Effector memory CD8-positive, alpha-beta T cell (primary cell): ENCODE measurements around the gene ASPSCR1.
A peak's percentile ranks its signal among the peaks of the same experiment; 100 is the strongest.
"Not testable (repeated sequence)": the region's sequence is repeated elsewhere in the genome, so short reads cannot be mapped to it uniquely, and the experiment has no call there.

Experiments
- ATAC-seq: fragments of 150-1000 bp; cut with Tn5 transposase; replicated peaks from 2 replicates; pipeline ENCODE4 v1.10.0; 2021; ENCODE audit warnings: mild to moderate bottlenecking, moderate library complexity
- DNase-seq, 3 experiments: peaks; one replicate each; pipeline ENCODE4 v3.0.0; 2021
- H3K27ac Mint-ChIP-seq, 2 donors: one replicate each; pipeline ENCODE4 v1.8.0; 2022; ENCODE audit warnings: mild to moderate bottlenecking in 2 of 2, mixed read lengths in 2 of 2, moderate library complexity in 2 of 2
- H3K27me3 Mint-ChIP-seq, 2 donors: one replicate each; pipeline ENCODE4 v1.8.0; 2022; ENCODE audit warnings: mixed read lengths in 2 of 2
- H3K36me3 Mint-ChIP-seq: one replicate; pipeline ENCODE4 v1.8.0; 2022; ENCODE audit warnings: mild to moderate bottlenecking, moderate library complexity, mixed read lengths; ENCODE audit not compliant: insufficient read depth
- H3K4me1 Mint-ChIP-seq, 2 donors: one replicate each; pipeline ENCODE4 v1.8.0; 2022; ENCODE audit warnings: low read depth in 2 of 2, mixed read lengths in 2 of 2
- H3K4me3 Mint-ChIP-seq, 2 donors: one replicate each; pipeline ENCODE4 v1.8.0; 2022; ENCODE audit warnings: mild to moderate bottlenecking in 2 of 2, mixed read lengths in 2 of 2, moderate library complexity in 2 of 2
- H3K9me3 Mint-ChIP-seq, 2 donors: one replicate each; pipeline ENCODE4 v1.8.0; 2022; ENCODE audit warnings: mixed read lengths in 2 of 2

The ASPSCR1 gene

GRCh38 chr17:82034371-82035011, 57.1 kb downstream of the ASPSCR1 start:
- Mint-ChIP-seq H3K27me3 (no peaks in the 10 kb centered on the region), H3K4me1 (peaks cover 24 to 28% of the 10 kb centered on the region in 2 donors), H3K27ac (no peak overlapping the region), H3K36me3 (peaks cover 15% of the 10 kb centered on the region), H3K4me3 (peak overlapping the region in 1 of 2 donors; percentile 2), H3K9me3 (no peaks in the 10 kb centered on the region)
- no peak for ATAC-seq
- no peak for DNase-seq

GRCh38 chr17:82035488-82035887, 58.1 kb downstream of the ASPSCR1 start:
- Mint-ChIP-seq H3K27ac (peak overlapping the region in 1 of 2 donors; percentile 57), H3K27me3 (no peaks in the 10 kb centered on the region), H3K4me3 (peak overlapping the region; percentile 82 to 88), H3K9me3 (no peaks in the 10 kb centered on the region), H3K36me3 (peaks cover 13% of the 10 kb centered on the region), H3K4me1 (peaks cover 19 to 23% of the 10 kb centered on the region in 2 donors)
- DNase-seq (no peak), ATAC-seq (no peak)

DNA sequence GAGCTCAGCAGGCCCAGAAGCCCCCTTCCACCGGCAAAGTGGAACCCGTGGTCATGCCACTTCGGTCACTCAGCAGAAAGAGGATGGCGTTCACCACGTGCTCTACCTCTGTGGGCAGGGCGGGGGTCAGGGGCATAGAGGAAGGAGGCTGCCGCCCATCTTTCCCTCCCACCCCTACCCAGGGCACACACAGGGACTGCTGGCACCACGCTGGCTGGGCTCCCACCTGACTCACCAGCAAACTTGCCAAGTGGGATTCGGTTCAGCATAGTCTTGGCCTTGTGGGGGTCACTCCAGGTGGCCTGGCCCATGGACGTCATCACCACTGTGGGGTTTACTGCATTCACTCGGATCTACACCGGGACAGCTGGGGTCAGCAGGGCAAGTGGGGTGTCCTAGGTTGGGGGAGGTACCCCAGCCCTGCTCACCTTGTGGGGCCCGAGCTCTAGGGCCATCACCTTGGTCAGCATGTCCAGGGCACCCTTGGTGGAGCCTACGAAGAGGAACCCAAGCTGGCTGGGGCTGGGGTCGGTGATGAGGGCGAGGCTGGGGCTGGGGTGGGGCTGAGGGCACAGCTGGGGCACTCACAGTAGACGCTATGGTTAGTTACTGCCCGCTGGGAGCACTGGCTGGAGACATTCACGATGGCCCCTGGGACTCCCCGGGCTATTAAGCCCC, 58.7 kb downstream of the ASPSCR1 start:
- peak overlapping the region; percentile 82 to 88 for H3K4me3 Mint-ChIP-seq
- H3K4me1 Mint-ChIP-seq: peaks cover 17 to 21% of the 10 kb centered on the region in 2 donors
- DNase-seq (no peak), ATAC-seq (no peak)
- H3K36me3 Mint-ChIP-seq: peaks cover 12% of the 10 kb centered on the region
- H3K27me3 Mint-ChIP-seq: no peaks in the 10 kb centered on the region
- no peaks in the 10 kb centered on the region for H3K9me3 Mint-ChIP-seq
- H3K27ac Mint-ChIP-seq: peak overlapping the region; percentile 57 to 88

GRCh38 chr17:82036634-82037091, 59.2 kb downstream of the ASPSCR1 start:
- Mint-ChIP-seq H3K36me3 (peaks cover 12% of the 10 kb centered on the region), H3K4me1 (peaks cover 17 to 21% of the 10 kb centered on the region in 2 donors), H3K4me3 (peak overlapping the region; percentile 82 to 88), H3K9me3 (no peaks in the 10 kb centered on the region), H3K27me3 (no peaks in the 10 kb centered on the region), H3K27ac (peak overlapping the region; percentile 57 to 88)
- ATAC-seq (no peak), DNase-seq (no peak)

DNA sequence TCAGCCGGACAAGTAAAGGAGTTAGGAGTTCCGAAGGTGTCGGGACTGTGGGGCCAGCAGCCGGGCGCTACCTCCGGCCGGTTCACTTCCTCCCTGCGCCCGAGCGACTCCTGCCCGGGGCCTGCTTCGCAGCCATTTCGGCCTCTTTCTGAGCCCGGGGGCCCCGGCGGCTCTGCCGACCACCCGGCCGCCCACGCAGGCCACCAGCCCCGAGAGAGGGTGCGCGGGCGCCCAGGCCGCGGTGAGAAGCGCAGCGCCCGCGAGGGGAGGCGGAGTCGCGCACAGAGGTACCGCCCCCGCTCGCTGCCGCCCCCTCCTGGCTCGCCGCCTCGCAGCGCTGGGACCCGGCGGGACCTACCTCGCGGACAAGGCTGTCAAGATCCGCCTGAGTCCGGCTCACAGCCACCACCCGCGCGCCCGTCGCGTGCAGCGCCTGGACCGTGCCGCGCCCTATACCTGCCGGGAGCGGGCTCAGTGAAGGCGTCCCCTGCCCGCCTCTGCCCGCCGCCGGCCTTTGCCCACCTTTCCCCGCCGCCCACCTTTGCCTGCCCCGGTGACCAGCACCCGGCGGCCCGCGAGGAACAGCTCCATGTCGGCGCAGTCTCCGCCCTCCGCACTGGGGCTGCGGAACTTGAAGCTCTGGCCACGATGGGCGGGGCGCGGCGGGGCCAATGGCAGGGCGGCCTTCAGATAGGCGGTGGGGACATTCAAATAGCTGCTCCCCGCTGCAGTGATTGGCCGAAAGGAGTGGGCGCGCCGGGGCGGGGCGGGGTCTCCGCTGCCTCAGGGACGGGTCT, 59.9 kb downstream of the ASPSCR1 start, which contains the start of gene DCXR:
TSS of gene DCXR (minus strand) at position 606 of the 797 bp plus-strand sequence. CDS start at position 591, 15 bp downstream.
- Mint-ChIP-seq H3K27ac (peak within 1 kb of the TSS; percentile 79 to 88), H3K4me1 (peaks cover 17 to 21% of the 10 kb centered on the region in 2 donors), H3K27me3 (no peaks in the 10 kb centered on the region), H3K36me3 (peaks cover 12% of the 10 kb centered on the region), H3K4me3 (peak within 1 kb of the TSS; percentile 82 to 88), H3K9me3 (no peaks in the 10 kb centered on the region)
- peak; percentile 90 for ATAC-seq
- peak; percentile 91 to 93 (median 92) for DNase-seq

DNA sequence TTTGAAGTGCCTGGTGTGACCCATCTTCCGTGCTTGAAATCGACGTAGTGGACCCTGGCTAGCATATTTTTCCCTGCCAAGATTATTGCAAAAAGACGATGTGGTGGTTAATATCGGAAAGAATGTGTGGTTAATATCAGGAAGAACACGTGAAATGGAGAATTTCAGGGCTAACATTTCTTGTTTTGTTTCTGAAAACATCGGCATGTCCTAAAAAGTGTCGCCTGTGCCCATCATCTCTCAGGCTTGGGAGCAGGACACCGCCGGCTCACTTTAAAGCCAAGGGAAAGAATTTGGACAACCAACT, 60.4 kb downstream of the ASPSCR1 start:
- peaks cover 17 to 21% of the 10 kb centered on the region in 2 donors for H3K4me1 Mint-ChIP-seq
- H3K4me3 Mint-ChIP-seq: peak overlapping the region; percentile 82 to 88
- ATAC-seq: no peak
- H3K36me3 Mint-ChIP-seq: peaks cover 12% of the 10 kb centered on the region
- DNase-seq: no peak
- H3K27ac Mint-ChIP-seq: peak overlapping the region; percentile 79 to 88
- H3K9me3 Mint-ChIP-seq: no peaks in the 10 kb centered on the region
- H3K27me3 Mint-ChIP-seq: no peaks in the 10 kb centered on the region

- Mint-ChIP-seq H3K4me1 (peaks cover 17 to 21% of the 10 kb centered on the region in 2 donors), H3K36me3 (peaks cover 12% of the 10 kb centered on the region), H3K4me3 (peak overlapping the region; percentile 31 to 32)
- H3K27ac Mint-ChIP-seq, H3K9me3 Mint-ChIP-seq, ATAC-seq, DNase-seq, H3K27me3 Mint-ChIP-seq: not testable (repeated sequence)
Measured at GRCh38 chr17:82038796-82039409, 61.5 kb downstream of the ASPSCR1 start.

DNA sequence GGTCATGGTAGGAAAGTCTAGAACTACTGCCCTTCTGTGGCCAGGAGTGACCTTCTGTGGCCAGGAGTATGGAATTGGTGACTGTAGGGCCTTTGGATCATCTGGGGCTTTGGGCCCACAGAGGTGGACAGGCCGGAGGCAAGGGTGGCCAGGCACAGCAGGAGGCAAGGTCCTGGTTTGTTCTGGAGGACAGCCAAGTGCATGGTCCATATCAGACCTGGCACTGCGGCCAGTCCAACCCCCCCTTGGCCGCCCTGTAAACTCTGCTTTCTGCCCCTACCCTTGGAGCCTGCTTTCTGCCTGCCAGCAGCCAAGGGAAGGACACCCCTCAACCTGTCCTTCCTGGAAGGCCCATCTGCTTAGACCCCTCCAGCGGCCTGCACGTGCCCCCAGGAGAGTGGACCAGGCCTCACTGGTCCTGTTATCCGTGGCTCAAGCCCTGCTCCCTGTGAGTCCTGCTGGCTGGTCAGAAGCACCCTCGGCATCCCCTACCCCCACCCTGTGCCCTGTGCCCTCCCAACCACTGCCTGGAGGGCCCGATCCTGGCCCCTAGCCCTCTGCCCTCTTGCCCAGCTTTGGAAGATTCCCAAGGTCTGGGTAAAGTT, 62.4 kb downstream of the ASPSCR1 start:
- no peak for DNase-seq
- peak overlapping the region in 1 of 2 donors; percentile 31 for H3K4me3 Mint-ChIP-seq
- H3K27me3 Mint-ChIP-seq: no peaks in the 10 kb centered on the region

GRCh38 chr17:82041144-82041814, 63.9 kb downstream of the ASPSCR1 start:
- Mint-ChIP-seq H3K9me3 (no peaks in the 10 kb centered on the region), H3K4me3 (no peak overlapping the region), H3K27ac (peak overlapping the region in 1 of 2 donors; percentile 76), H3K4me1 (peaks cover 7 to 12% of the 10 kb centered on the region in 2 donors), H3K27me3 (no peaks in the 10 kb centered on the region), H3K36me3 (peaks cover 12% of the 10 kb centered on the region)
- no peak for ATAC-seq
- no peak for DNase-seq

More for the DNA sequence above, 62.4 kb downstream of the ASPSCR1 start:
- Mint-ChIP-seq H3K4me1 (peaks cover 17 to 21% of the 10 kb centered on the region in 2 donors), H3K9me3 (no peaks in the 10 kb centered on the region), H3K27ac (no peak overlapping the region), H3K36me3 (peaks cover 12% of the 10 kb centered on the region)
- no peak for ATAC-seq

DNA sequence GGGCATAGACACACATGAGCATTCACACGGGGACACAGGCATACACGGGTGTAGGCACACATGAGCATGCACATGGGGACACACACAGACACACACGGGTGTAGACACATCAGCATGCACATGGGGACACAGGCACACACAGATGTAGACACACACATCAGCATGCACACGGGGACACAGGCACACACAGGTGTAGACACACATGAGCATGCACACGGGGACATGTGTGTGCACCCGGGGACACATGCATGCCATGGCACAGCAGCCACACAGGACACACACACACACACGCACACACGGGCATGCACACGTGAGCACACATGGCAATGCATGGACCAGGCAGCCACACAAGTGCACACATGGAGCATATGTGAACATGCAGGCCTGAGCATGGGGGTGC, 65.2 kb downstream of the ASPSCR1 start:
- Mint-ChIP-seq H3K4me1 (peaks cover 5 to 11% of the 10 kb centered on the region in 2 donors), H3K36me3 (peaks cover 3% of the 10 kb centered on the region), H3K27me3 (no peaks in the 10 kb centered on the region), H3K27ac (no peak overlapping the region), H3K9me3 (no peaks in the 10 kb centered on the region), H3K4me3 (no peak overlapping the region)
- DNase-seq: no peak
- ATAC-seq: no peak

- DNase-seq (no peak), ATAC-seq (no peak)
- Mint-ChIP-seq H3K27ac (no peak overlapping the region), H3K9me3 (no peaks in the 10 kb centered on the region), H3K4me1 (peaks cover 0 to 6% of the 10 kb centered on the region in 2 donors), H3K27me3 (no peaks in the 10 kb centered on the region), H3K36me3 (no peaks in the 10 kb centered on the region), H3K4me3 (no peak overlapping the region)
Measured at GRCh38 chr17:82043507-82043906, 66.1 kb downstream of the ASPSCR1 start.

GRCh38 chr17:82045936-82046484, 68.6 kb downstream of the ASPSCR1 start:
- Mint-ChIP-seq H3K9me3 (no peaks in the 10 kb centered on the region), H3K27ac (no peak overlapping the region), H3K36me3 (no peaks in the 10 kb centered on the region), H3K4me3 (no peak overlapping the region), H3K27me3 (no peaks in the 10 kb centered on the region), H3K4me1 (peaks cover 5 to 9% of the 10 kb centered on the region in 2 donors)
- no peak for DNase-seq
- ATAC-seq: no peak
